ENCODE data around the gene WDR93.

The WDR93 gene

DNA sequence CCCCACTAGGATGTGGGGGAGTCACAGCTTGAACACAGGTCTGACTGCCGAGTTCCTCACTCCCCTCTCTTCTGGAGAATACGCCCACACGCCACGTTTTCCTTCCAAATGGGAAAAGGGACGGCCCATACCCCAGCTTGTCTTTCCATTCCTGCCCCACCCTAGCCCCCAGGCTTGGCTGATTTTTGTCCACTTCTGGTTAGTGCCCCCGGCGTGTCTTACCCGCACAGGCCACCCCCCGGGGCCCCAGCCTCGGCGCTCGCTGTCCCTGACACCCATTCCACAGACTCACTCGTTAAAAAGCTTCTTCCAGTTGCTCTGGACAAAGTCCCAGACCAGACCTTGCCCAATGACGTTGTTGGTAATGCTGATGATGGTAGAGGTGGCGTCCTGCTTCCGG is 100.0 kb downstream of the WDR93 start:
- DNase-seq (ENCODE audit: low spot score): no peak

DNA sequence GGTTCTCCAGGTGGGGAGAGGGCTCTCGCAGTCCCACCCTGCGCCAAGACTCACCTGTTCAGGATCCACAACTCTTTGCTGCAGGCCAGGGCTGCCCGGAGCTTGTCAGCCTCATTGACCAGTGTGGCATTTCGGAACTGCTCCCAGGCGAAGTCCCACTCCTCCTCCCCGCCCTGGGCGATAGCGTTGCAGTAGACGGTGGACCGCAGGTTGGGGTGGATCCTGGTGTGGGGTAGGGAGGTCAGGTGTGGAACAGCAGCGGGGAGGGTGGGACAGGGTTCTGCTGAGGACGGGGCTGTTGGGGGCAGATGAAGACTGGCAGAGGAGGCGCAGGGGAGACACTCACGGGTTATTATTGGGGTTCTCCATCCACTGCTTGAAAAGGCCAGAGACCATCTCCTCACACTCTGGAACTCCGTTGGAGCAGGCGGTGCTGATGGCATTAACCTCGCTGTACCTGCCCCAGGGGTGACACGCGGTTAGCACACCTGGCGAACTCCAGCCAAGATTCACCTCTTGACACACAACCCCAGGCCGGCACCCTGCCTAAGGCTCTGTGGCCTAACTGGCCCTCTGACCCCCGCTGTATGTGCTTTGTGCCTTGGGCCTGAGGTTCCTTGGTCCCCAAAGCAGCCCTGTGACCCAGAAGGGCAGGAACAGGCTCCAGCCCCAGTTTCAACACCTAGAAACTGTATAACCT is 101.6 kb downstream of the WDR93 start:
- no peak for DNase-seq (ENCODE audit: low spot score)
